Fibroblast of lung (primary cell): ENCODE results near the gene SLPI. TPM values are rescaled to one million over a fixed set of nuclear protein-coding genes. Genes with fewer than 3 reads are reported as not detected.

Experiments
- DNase-seq, 2 donors: peaks; one replicate each; pipeline versions ENCODE4 v3.0.0 to v3.0.0-alpha.2; 2010; ENCODE audit warnings: low read depth in 2 of 2
- H2AFZ ChIP-seq: 2 replicates; pipeline ENCODE4 v1.5.1; 2012; ENCODE audit warnings: low read length, control low read depth, inconsistent platforms
- H3K27ac ChIP-seq: 2 replicates; pipeline ENCODE4 v1.5.1; 2011; ENCODE audit warnings: low read length, control low read depth; ENCODE audit not compliant: insufficient read depth
- H3K27me3 ChIP-seq: 2 replicates; pipeline ENCODE4 v1.5.1; 2011; ENCODE audit warnings: mild to moderate bottlenecking, low read length; ENCODE audit not compliant: control insufficient read depth, insufficient read depth
- H3K36me3 ChIP-seq: 2 replicates; pipeline ENCODE4 v1.5.1; 2011; ENCODE audit warnings: low read length; ENCODE audit not compliant: control insufficient read depth, insufficient read depth
- H3K4me1 ChIP-seq: 2 replicates; pipeline ENCODE4 v1.5.1; 2011; ENCODE audit warnings: low read length; ENCODE audit not compliant: control insufficient read depth, insufficient read depth; ENCODE audit errors: extremely low read depth
- H3K4me2 ChIP-seq: 2 replicates; pipeline ENCODE4 v1.5.1; 2011; ENCODE audit warnings: low read length, control low read depth; ENCODE audit not compliant: insufficient read depth; ENCODE audit errors: extremely low read depth
- H3K4me3 ChIP-seq, 4 experiments: fragments of 200-600 bp in 1 of 4; sonication (generic) in 1 of 4; replicated peaks in 1 of 4; 2 replicates each; pipeline ENCODE4 v1.5.1; 2011 to 2016; ENCODE audit warnings: low read length in 4 of 4, low read depth in 3 of 4, mild to moderate bottlenecking in 3 of 4, control low read depth in 2 of 4, inconsistent platforms in 1 of 4, mixed read lengths in 1 of 4; ENCODE audit not compliant: insufficient read depth in 1 of 4; ENCODE audit errors: control extremely low read depth in 1 of 4
- H3K79me2 ChIP-seq: 2 replicates; pipeline ENCODE4 v1.5.1; 2012; ENCODE audit warnings: mild to moderate bottlenecking, low read length, inconsistent platforms; ENCODE audit not compliant: control insufficient read depth, insufficient read depth
- H3K9ac ChIP-seq: 2 replicates; pipeline ENCODE4 v1.5.1; 2011; ENCODE audit warnings: mild to moderate bottlenecking, low read length, control low read depth; ENCODE audit not compliant: insufficient read depth
- H3K9me3 ChIP-seq: 2 replicates; pipeline ENCODE4 v1.5.1; 2012; ENCODE audit warnings: low read depth, low read length; ENCODE audit not compliant: control insufficient read depth, insufficient read depth
- H4K20me1 ChIP-seq: 2 replicates; pipeline ENCODE4 v1.5.1; 2011; ENCODE audit warnings: low read length; ENCODE audit not compliant: control insufficient read depth, insufficient read depth; ENCODE audit errors: extremely low read depth
- EZH2 ChIP-seq: IDR thresholded peaks from 2 replicates; pipeline ENCODE4 v1.5.1; 2012; ENCODE audit warnings: low read length, control low read depth, mild to moderate bottlenecking; ENCODE audit errors: missing control alignments
- polyA plus RNA-seq, 2 donors: library from polyadenylated mRNA; depleted of rRNA in 1 of 2; stranded (reverse) in 1 of 2; unstranded in 1 of 2; fragments of >200 nt; gene quantifications; 2 replicates each; pipeline ENCODE4 v1.2.1, GENCODE V29; 2011 to 2012; ENCODE audit warnings: missing spikeins in 1 of 2
- total RNA-seq: library from RNA; depleted of rRNA; stranded (reverse); fragments of >200 nt; gene quantifications from 2 replicates; pipeline ENCODE4 v1.2.1, GENCODE V29; 2014
- TF ChIP-seq, protein P1 (sequence below), 2 donors: IDR thresholded peaks in 1 of 2; conservative IDR thresholded peaks in 1 of 2; 1 replicate in 1 of 2; 2 replicates in 1 of 2; pipeline ENCODE4 v1.5.1; 2011 to 2012; ENCODE audit warnings: low read length in 2 of 2, control low read depth in 1 of 2, inconsistent platforms in 1 of 2, low read depth in 1 of 2, mild to moderate bottlenecking in 1 of 2

Gene SLPI
- total and polyA plus RNA-seq, 2 donors (not counting 1 experiment from before 2014, with no cell fraction given): 0.17 to 3.7 TPM

DNA sequence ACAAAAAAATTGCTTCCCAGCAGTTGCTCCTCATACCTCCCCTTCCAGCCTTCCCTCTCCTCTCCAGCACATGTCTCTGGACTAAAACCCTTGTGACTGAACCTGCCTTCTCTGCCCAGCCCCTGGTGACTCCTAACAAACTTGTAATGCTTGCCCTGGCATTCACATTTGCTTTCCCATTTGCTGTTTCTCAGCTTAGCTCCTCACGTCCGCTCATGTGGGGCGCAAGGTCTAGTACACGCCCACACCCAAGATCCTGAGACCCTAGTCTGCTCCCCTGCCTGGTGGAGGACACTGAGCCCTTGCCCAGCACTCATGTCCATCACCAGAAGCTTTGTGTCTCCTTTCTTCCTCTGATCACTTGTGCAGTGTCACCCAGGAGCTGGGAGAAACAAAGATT, 34.0 kb upstream of the SLPI start:
- H3K27me3 ChIP-seq: peaks cover 23% of the 10 kb centered on the region
- H4K20me1 ChIP-seq: no peaks in the 10 kb centered on the region
- no peaks in the 10 kb centered on the region for H3K79me2 ChIP-seq
- H3K4me3 ChIP-seq: no peak overlapping the region
- peaks cover 2% of the 10 kb centered on the region for H3K4me1 ChIP-seq
- no peak overlapping the region for H3K9ac ChIP-seq
- DNase-seq: no peak
- no peak overlapping the region for H2AFZ ChIP-seq
- no peaks in the 10 kb centered on the region for H3K9me3 ChIP-seq
- no peaks in the 10 kb centered on the region for H3K36me3 ChIP-seq
- no peak overlapping the region for H3K27ac ChIP-seq
- TF ChIP-seq, protein P1, sequence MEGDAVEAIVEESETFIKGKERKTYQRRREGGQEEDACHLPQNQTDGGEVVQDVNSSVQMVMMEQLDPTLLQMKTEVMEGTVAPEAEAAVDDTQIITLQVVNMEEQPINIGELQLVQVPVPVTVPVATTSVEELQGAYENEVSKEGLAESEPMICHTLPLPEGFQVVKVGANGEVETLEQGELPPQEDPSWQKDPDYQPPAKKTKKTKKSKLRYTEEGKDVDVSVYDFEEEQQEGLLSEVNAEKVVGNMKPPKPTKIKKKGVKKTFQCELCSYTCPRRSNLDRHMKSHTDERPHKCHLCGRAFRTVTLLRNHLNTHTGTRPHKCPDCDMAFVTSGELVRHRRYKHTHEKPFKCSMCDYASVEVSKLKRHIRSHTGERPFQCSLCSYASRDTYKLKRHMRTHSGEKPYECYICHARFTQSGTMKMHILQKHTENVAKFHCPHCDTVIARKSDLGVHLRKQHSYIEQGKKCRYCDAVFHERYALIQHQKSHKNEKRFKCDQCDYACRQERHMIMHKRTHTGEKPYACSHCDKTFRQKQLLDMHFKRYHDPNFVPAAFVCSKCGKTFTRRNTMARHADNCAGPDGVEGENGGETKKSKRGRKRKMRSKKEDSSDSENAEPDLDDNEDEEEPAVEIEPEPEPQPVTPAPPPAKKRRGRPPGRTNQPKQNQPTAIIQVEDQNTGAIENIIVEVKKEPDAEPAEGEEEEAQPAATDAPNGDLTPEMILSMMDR (conservative IDR thresholded peaks at IDR 0.05 in 1 of 2, IDR thresholded peaks at IDR 0.05 in 1 of 2; ENCODE audit: low read depth in 1 of 2, low read length in 2 of 2): no peak
- H3K4me2 ChIP-seq: no peak overlapping the region

DNA sequence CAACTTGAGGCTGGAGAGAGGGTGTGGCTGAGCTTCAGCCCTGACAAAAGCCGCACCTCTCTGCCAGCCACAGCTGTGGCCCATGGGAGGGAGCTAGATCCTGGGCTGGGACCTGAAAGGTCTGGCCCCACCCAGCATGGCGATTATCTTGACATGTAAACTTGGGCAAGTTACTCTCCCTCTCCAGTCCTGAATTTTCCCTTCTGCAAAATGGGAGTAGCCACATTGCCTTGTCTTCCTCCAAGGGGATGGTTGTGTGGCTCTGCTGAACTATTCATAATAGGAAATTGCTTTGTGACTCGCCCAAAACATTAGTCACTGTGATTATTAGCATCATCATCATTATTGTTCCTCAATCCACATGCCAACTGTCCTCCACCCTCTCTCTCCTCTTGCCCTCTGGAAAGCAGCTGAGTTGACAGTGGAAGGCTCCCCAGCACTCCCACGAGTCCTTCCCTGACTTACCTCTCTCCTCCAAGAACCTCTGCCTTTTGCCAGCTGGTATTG, 29.2 kb upstream of the SLPI start:
- Histone ChIP-seq H3K27ac (no peak overlapping the region), H2AFZ (no peak overlapping the region), H3K4me3 (no peak overlapping the region), H3K4me1 (no peaks in the 10 kb centered on the region), H3K9ac (no peak overlapping the region), H4K20me1 (no peaks in the 10 kb centered on the region), H3K9me3 (no peaks in the 10 kb centered on the region), H3K36me3 (no peaks in the 10 kb centered on the region), H3K27me3 (peaks cover 13% of the 10 kb centered on the region), H3K4me2 (no peak overlapping the region), H3K79me2 (no peaks in the 10 kb centered on the region)
- TF ChIP-seq, protein P1 (conservative IDR thresholded peaks at IDR 0.05 in 1 of 2, IDR thresholded peaks at IDR 0.05 in 1 of 2; ENCODE audit: low read depth in 1 of 2, low read length in 2 of 2): no peak
- no peak for TF ChIP-seq EZH2
- no peak for DNase-seq

DNA sequence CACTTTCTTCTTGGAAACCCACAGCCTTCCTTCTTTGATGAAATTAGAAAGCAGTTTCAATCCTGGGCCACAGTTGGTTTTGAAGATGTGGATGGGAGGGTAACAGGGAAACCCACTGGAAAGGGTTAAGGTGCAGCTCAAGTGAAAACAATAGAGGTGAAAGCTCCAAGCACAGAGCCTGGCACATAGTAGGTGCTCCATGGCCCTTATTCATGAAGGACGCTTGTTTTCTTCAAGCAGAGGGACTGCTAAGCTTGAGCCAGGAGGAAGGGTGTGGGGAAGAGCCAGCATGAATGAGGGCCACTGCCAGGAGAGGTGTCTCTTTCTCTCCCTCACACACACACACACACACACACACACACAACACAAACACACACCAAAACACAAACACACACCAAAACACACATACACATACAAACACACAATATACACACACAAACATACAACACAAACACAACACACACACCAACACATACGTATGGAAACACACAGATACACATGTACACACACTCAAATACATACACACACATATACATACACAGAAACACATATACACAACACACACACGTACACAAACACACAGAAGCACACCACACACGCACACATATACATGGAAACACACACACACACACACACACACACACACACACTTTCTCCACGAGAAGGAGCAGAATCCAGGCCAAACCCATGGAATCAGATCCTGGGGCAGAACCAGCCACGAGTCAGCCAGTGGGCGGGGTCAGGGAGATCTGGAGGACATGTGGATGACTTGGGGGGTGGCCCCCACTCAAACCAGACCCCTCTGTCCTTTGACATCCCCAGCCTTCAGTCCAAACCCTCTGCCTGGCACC, 28.6 kb upstream of the SLPI start:
- Histone ChIP-seq H2AFZ (no peak overlapping the region), H3K27me3 (peaks cover 6% of the 10 kb centered on the region), H4K20me1 (no peaks in the 10 kb centered on the region), H3K36me3 (no peaks in the 10 kb centered on the region), H3K4me1 (no peaks in the 10 kb centered on the region), H3K4me2 (no peak overlapping the region), H3K27ac (no peak overlapping the region), H3K79me2 (no peaks in the 10 kb centered on the region), H3K4me3 (no peak overlapping the region), H3K9ac (no peak overlapping the region), H3K9me3 (no peaks in the 10 kb centered on the region)
- TF ChIP-seq, protein P1 (conservative IDR thresholded peaks at IDR 0.05 in 1 of 2, IDR thresholded peaks at IDR 0.05 in 1 of 2; ENCODE audit: low read depth in 1 of 2, low read length in 2 of 2): no peak
- no peak for TF ChIP-seq EZH2
- DNase-seq: no peak
